MCF 10A (cell line): ENCODE data around the gene PRKD1. TPM values are rescaled to one million over a fixed set of nuclear protein-coding genes. Genes with fewer than 3 reads are reported as not detected.
A peak's percentile ranks its signal among the peaks of the same experiment; 100 is the strongest.

Experiments
- BruUV-seq: library from RNA; stranded (reverse); fragments of 400-500 nt; replicated peaks from 2 replicates; lab custom pipeline; 2021; lab: Mats Ljungman, UMichigan
- CTCF ChIA-PET: fragments of 300-600 bp; sonication (Branson Sonifier 250); formaldehyde crosslinking; extraction: SDS; loops from one replicate; lab custom pipeline; 2021; ENCODE audit warnings: antibody characterized with exemption, inconsistent platforms; lab: Yijun Ruan, JAX
- POLR2A ChIA-PET: fragments of 300-600, 350-650 bp; sonication (Branson Sonifier 250); formaldehyde crosslinking; extraction: SDS; loops from one replicate; lab custom pipeline; 2020; ENCODE audit warnings: antibody characterized with exemption, inconsistent platforms; lab: Yijun Ruan, JAX
- DNase-seq: peaks from one replicate; pipeline ENCODE4 v3.0.0-alpha.2; 2018; ENCODE audit not compliant: unreplicated experiment
- H3K27ac Mint-ChIP-seq: one replicate; pipeline ENCODE4 v1.8.0; 2022; ENCODE audit warnings: mild to moderate bottlenecking, low read depth, mixed read lengths; ENCODE audit not compliant: unreplicated experiment
- H3K27me3 Mint-ChIP-seq: one replicate; pipeline ENCODE4 v1.8.0; 2022; ENCODE audit warnings: mixed read lengths; ENCODE audit not compliant: insufficient read depth, unreplicated experiment
- H3K36me3 Mint-ChIP-seq: one replicate; pipeline ENCODE4 v1.8.0; 2022; ENCODE audit warnings: mild to moderate bottlenecking, moderate library complexity, mixed read lengths; ENCODE audit not compliant: insufficient read depth, unreplicated experiment
- H3K4me1 Mint-ChIP-seq: one replicate; pipeline ENCODE4 v1.8.0; 2022; ENCODE audit warnings: mixed read lengths; ENCODE audit not compliant: insufficient read depth, unreplicated experiment
- H3K4me3 Mint-ChIP-seq: one replicate; pipeline ENCODE4 v1.8.0; 2022; ENCODE audit warnings: mild to moderate bottlenecking, moderate library complexity, mixed read lengths; ENCODE audit not compliant: unreplicated experiment
- H3K9me3 Mint-ChIP-seq: one replicate; pipeline ENCODE4 v1.8.0; 2022; ENCODE audit warnings: mixed read lengths; ENCODE audit not compliant: unreplicated experiment
- CTCF ChIP-seq: fragments of 200-600 bp; IDR thresholded peaks from one replicate; pipeline ENCODE4 v1.8.0; 2022; ENCODE audit warnings: antibody characterized with exemption, mild to moderate bottlenecking; ENCODE audit not compliant: unreplicated experiment
- intact Hi-C: fragments of 100-400 bp; cut with micrococcal nuclease; formaldehyde crosslinking; loops from 2 replicates; pipeline ENCODE4 v1.14.1; 2022
- total RNA-seq: library from RNA; stranded (reverse); gene quantifications from 2 replicates; pipeline ENCODE4 v1.2.3, GENCODE V29; 2022

The PRKD1 gene
- total RNA-seq, 1 experiment from 2014 or later = 8.8 TPM

- POLR2A ChIA-PET = interaction anchor here (1.2 to 2.4 kb wide), 4 partner anchors 8 to 15 kb away, joined by 3 to 10 read pairs (median 6); no protein-coding TSS in a partner anchor
- Mint-ChIP-seq H3K9me3 (peaks cover 6% of the 10 kb centered on the region), H3K27ac (no peak overlapping the region), H3K27me3 (no peaks in the 10 kb centered on the region), H3K4me3 (no peak overlapping the region), H3K4me1 (no peaks in the 10 kb centered on the region), H3K36me3 (peaks cover 18% of the 10 kb centered on the region)
- intact Hi-C loops = no loop called here
- CTCF ChIA-PET = interaction anchor here (0.6 kb wide), 1 partner anchor 12 kb away, joined by 4 read pairs; no protein-coding TSS in a partner anchor
- no peak for TF ChIP-seq CTCF
- BruUV-seq = no TSS peak
- peak; percentile 10 for DNase-seq
Observed at GRCh38 chr14:29645117-29645516, 282.5 kb downstream of the PRKD1 start.

- TF ChIP-seq CTCF = no peak
- ChIA-PET POLR2A (interaction anchor here (0.7 to 2.4 kb wide), 3 partner anchors 13 to 159 kb away, joined by 3 to 10 read pairs (median 4); no protein-coding TSS in a partner anchor), CTCF (interaction anchor here (0.7 kb wide), 1 partner anchor 13 kb away, joined by 3 read pairs; no protein-coding TSS in a partner anchor)
- H3K27me3 Mint-ChIP-seq = no peaks in the 10 kb centered on the region
- intact Hi-C loops = no loop called here
- H3K4me3 Mint-ChIP-seq = no peak overlapping the region
- H3K9me3 Mint-ChIP-seq = no peaks in the 10 kb centered on the region
- BruUV-seq = no TSS peak
- no peaks in the 10 kb centered on the region for H3K4me1 Mint-ChIP-seq
- peak; percentile 30 for DNase-seq
- H3K36me3 Mint-ChIP-seq = peaks cover 14% of the 10 kb centered on the region
- H3K27ac Mint-ChIP-seq = no peak overlapping the region
Observed at GRCh38 chr14:29643433-29644211, 284.0 kb downstream of the PRKD1 start.

GRCh38 chr14:29637411-29637810 lies 290.2 kb downstream of the PRKD1 start:
- ChIA-PET CTCF (interaction anchor here (0.9 to 1.8 kb wide), 2 partner anchors 9 to 577 kb away, joined by 3 to 6 read pairs; no protein-coding TSS in a partner anchor), POLR2A (interaction anchor here (1.4 to 2.0 kb wide), 2 partner anchors 8 to 18 kb away, joined by 4 to 6 read pairs; no protein-coding TSS in a partner anchor)
- no peaks in the 10 kb centered on the region for H3K9me3 Mint-ChIP-seq
- DNase-seq = peak; percentile 74
- peaks cover 13% of the 10 kb centered on the region for H3K4me1 Mint-ChIP-seq
- peak overlapping the region; percentile 19 for H3K27ac Mint-ChIP-seq
- H3K27me3 Mint-ChIP-seq = no peaks in the 10 kb centered on the region
- H3K4me3 Mint-ChIP-seq = no peak overlapping the region
- no peak for TF ChIP-seq CTCF
- H3K36me3 Mint-ChIP-seq = peaks cover 7% of the 10 kb centered on the region
- intact Hi-C loops = no loop called here
- no TSS peak for BruUV-seq

GRCh38 chr14:29636870-29637269 lies 290.8 kb downstream of the PRKD1 start:
- ChIA-PET CTCF (interaction anchor here (0.9 to 1.8 kb wide), 2 partner anchors 9 to 578 kb away, joined by 3 to 6 read pairs; no protein-coding TSS in a partner anchor), POLR2A (interaction anchor here (1.4 to 2.0 kb wide), 2 partner anchors 8 to 18 kb away, joined by 4 to 6 read pairs; no protein-coding TSS in a partner anchor)
- Mint-ChIP-seq H3K27me3 (no peaks in the 10 kb centered on the region), H3K27ac (no peak overlapping the region), H3K36me3 (peaks cover 7% of the 10 kb centered on the region), H3K9me3 (no peaks in the 10 kb centered on the region), H3K4me1 (peaks cover 13% of the 10 kb centered on the region), H3K4me3 (no peak overlapping the region)
- intact Hi-C loops = no loop called here
- BruUV-seq = no TSS peak
- no peak for TF ChIP-seq CTCF
- DNase-seq = no peak
